Measurements from ENCODE around the gene CBR1. TPM values are rescaled to one million over a fixed set of nuclear protein-coding genes. Genes with fewer than 3 reads are reported as not detected.

CBR1 gene
- total and polyA plus RNA-seq, 10 of the 15 experiments (the other 5 are each of a cell fraction or from before 2014, with no cell fraction given), result 16.9 to 138 (median 57.4) TPM

- TF ChIP-seq SMAD1 (IDR thresholded peaks at IDR 0.05; ENCODE audit: low read depth, partially characterized antibody) (no peak), RB1 (IDR thresholded peaks at IDR 0.05; ENCODE audit: borderline replicate concordance) (no peak), RAD21 (IDR thresholded peaks at IDR 0.05; ENCODE audit: insufficient read depth, low read depth, low read length) (no peak), EGR1 (IDR thresholded peaks at IDR 0.05; ENCODE audit: borderline replicate concordance in 1 of 2, low read depth in 2 of 2, low read length in 2 of 2) (no peak), PKNOX1 (IDR thresholded peaks at IDR 0.05) (no peak), SREBF1 (IDR thresholded peaks at IDR 0.05; ENCODE audit: low read length) (no peak), GABPA (IDR thresholded peaks at IDR 0.05; ENCODE audit: low read depth) (no peak), CUX1 (IDR thresholded peaks at IDR 0.05; ENCODE audit: insufficient replicate concordance, low read depth, low read length) (no peak), TARDBP (IDR thresholded peaks at IDR 0.05; ENCODE audit: borderline replicate concordance) (no peak), NBN (IDR thresholded peaks at IDR 0.05) (no peak)
Measured at GRCh38 chr21:36034211-36034913, 35.5 kb upstream of the CBR1 start (continued).
